GM19463 (cell line): Measurements from ENCODE around the gene TXN2.
A peak's percentile ranks its signal among the peaks of the same experiment; 100 is the strongest.
"Not testable (repeated sequence)": the region's sequence is repeated elsewhere in the genome, so short reads cannot be mapped to it uniquely, and the experiment has no call there.

Source experiments
- ATAC-seq: cut with Tn5 transposase; IDR thresholded peaks from one replicate; pipeline ENCODE4 v1.9.1; 2021; ENCODE audit warnings: mild to moderate bottlenecking, moderate library complexity; ENCODE audit not compliant: unreplicated experiment

TXN2 gene, protein sequence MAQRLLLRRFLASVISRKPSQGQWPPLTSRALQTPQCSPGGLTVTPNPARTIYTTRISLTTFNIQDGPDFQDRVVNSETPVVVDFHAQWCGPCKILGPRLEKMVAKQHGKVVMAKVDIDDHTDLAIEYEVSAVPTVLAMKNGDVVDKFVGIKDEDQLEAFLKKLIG

GRCh38 chr22:36481393-36482168 lies at the start of gene TXN2:
Gene TXN2 (minus strand): TSS chr22:36481640. CDS start chr22:36480837, 803 bp downstream.
- ATAC-seq: peak; percentile 87

DNA sequence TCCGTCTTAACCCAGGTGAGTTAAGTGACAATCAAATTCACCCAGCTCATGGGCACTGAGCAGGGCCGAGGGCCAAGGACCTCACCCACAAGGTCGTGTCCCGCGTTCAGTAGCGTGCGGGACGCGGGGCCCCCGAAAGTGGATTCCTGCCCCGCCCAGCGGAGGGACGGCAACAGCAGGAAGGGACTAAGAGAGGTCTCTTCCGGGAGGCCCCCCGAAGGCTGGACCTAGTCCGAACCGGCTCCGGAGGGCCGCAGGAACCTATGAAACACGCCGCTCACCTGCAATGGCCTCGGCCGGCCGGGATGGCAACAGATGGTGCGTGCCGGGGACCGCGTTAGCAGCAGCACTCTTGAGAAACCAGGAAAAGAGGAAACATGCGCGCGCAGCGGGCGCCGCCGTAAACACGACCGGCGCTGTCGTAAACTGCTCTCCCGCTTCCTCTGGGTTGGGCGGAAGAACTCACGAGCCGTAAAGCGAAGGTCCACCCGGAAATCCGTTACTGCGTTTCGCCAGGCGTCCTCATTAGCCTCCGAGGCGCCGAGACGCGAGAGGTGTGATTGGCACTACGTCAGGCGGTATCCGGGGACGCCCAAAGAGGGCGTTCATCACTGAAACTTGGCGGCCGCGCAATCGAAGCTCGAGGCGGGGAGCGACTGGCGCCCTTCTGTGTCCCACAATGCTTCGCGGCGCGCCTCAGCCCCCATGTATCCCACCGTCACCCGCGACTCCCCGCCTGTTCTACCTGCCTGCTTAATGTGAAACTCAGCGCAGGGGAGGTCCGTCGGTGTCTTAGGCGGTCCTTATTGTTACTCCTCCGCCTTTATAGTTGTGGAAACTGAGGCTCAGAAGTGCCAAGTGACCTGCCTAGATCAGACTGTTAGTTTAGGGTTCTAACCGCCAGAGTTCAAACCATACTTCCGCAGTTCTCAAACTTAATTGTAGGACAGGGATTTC lies 47.6 kb upstream of the TXN2 start, which contains the start of gene EIF3D:
Gene EIF3D, minus strand, starts transcription at position 372 of the 957 bp plus-strand sequence. CDS start 3,045 bp downstream, outside the sequence.
- ATAC-seq: peak; percentile 89

DNA sequence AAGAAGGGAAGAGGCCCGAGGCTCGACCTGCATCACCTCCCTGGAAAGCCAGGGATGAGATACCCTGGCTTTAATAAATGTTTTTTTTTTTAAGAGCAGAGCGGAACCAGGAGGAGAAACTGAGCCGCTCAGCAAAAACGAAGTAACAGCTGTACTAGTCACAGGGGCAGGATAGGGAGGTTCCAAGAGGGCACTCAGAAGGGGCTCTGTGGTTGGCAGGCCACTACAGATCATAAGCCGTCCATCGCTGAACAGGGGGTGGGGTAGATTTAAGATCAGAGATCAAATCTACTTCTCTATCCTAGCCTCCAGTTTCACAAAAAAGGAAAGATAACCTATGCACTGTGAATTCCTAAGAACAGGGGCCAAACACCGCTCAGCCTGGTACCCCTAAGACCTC lies 46.9 kb upstream of the TXN2 start:
- no peak for ATAC-seq

- ATAC-seq: no peak
Observed at GRCh38 chr22:36522662-36523061, 41.2 kb upstream of the TXN2 start.

DNA sequence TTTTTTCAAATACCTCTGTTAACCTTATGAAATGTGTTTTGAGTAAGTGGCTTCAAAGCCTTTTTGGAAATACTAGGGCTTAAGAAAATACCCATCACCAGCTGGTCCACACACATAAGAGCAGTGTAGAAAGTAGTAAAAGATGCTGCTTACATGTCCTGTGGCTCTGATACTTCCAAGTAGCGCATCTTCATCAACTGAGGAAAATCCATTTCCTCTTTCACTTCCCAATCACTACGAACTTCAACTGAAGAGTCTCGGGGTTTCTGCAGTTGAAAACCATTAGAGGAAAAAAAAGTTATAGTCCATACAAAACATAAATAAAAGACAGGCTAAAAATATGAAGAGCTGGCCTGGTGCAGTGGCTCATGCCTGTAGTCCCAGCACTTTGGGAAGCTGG lies 39.0 kb upstream of the TXN2 start:
- ATAC-seq: no peak

DNA sequence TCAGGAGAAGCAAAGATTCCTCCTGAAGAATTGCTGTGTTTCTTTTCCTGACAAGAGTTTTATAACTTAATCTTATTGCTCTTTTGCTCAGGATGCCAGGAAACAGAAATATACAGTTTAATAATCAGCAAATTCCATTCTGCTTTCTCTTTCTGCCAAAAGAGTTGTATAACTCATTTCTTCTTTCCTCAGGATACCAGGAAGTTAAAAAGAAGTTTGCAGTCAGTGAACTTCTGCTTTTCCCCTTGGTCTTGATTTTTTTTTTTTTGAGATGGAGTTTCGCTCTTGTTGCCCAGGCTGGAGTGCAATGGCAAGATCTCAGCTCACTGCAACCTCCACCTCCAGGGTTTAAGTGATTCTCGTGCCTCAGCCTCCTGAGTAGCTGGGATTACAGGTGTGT lies 38.5 kb upstream of the TXN2 start:
- not testable (repeated sequence) for ATAC-seq

DNA sequence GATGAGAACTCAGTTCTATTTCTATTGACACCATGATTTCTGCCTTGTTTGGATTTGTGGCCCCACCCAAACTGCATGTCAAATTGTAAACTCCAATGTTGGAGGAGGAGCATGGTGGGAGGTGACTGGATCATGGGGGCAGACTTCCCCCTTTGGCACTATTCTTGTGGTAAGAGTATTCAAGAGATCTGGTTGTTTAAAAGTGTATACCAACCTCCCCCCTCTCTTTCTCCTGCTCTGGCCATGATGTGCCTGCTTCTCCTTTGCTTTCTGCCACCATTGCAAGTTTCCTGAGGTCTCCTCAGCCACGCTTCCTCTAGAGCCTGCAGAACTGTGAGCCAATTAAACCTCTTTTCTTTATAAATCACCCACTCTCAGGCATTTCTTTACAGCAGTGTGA lies 33.3 kb upstream of the TXN2 start:
- ATAC-seq: no peak

DNA sequence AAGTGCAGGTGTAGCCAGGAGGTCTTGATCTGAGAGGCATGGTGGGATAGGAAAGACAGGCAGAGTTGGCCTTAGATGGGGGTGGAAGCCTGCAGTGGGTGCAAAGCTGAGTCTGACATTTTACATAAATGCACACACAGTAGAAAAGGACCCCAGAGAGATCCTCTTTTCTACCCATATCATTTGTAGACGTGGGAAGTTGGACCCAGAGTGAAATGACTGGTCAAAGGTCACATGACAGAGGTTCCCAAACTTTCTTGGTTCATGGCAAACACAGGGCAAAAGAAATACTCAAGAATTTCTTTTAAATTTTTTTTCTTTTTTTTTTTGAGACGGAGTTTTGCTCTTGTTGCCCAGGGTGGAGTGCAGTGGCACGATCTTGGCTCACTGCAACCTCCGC lies 31.6 kb upstream of the TXN2 start:
- no peak for ATAC-seq

DNA sequence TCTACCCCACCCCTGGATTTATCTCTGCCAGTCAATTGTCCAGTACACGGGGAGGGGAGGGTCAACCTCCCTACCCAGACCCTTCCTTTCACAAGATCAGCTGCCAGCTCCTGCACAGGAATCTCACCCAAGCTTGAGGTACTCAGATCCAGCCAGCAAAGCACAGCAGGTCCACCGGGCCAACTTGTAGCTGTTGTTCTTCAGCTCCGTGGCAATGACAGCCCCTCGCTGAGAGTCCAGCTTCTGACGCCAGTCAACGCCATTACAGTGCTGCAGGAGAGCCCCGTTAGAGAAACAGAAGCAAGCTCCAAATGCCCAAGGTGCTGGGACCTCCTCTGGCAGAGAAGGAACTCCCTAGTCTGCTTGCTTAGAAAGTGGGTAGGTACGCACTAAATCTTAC lies 30.9 kb upstream of the TXN2 start:
- ATAC-seq: no peak

DNA sequence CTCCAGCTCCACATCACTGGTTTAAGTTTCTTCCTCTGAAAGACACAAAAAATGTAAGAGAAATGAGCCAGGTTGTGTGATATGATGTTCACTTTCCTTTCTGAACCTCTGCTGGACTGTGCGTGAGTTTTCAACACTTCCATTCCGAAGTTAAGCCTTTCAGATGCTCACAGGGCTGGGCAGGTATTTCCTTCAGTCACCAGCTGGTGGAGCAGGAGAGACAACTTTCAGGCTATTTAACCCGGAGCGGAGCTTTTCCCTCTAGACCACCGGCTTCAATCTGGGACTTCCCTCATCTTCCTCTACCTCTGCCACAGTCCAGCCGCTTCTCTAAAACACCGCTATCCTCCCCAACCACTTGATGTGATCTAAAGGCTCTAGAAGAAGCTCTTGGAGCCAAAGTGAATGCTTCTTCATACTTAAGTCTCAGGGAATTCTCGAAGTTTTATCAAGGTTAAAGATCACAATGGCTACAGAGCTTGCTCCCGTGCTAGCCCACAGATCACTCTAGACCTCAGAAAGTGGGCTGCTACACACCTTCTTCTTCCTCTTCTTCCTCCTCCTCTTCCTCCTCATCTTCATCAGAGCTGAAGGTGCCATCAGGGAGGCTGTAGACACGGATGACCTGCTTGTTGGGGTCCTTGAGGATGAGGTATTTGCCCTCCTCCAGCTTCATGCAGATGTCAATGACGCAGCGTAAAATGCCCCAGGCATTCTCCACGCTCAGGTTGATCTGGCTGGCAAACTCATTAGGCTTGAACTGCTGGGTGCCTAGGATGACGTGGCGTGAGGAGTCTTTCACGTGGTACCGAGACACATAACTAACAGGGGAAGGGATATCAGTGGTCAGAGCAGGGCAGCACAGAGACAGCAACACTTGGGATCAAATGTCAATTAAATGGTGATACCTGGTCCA lies 29.8 kb upstream of the TXN2 start:
- no peak for ATAC-seq

DNA sequence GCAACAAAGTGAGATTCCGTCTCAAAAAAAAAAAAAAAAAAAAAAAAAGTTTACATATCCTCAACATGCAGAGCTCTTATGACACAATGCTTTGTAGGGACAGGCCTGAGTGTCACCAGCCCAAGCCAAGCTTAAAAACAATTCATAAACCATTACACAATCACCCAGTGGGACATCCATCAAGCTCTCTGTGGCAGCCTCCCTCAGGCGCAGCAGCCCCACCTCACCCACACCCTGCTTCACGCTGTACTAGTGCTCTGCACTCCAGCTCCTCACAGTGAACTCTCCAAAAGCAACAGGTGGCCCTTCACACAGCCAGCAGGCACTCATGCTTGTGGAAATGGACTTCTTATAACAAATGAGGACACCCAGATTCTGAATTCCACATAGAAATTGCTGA lies 28.9 kb upstream of the TXN2 start:
- no peak for ATAC-seq

DNA sequence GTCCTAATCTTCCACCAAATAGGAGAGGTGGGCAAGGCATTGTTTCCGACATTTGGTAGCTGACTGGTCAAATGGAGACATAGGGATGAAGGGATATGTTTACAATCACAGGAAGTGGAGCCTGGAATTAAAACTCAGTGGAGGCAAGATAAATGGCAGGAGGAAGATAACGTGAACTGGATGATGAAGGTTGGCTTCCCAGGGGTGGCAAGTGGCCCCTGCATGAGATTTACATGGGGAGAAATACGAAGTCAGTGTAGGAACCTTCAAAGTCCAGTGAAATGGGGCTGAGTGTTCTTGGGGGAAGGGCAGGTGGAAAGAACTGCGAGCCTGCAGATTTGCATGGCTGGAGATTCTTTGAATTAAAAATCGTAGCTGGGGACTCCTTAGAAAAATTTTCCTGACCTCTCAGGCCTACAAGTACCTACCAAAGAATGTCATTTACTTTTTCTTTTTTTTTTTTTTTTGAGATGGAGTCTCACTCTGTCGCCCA lies 26.1 kb upstream of the TXN2 start:
- no peak for ATAC-seq

GRCh38 chr22:36506637-36507517 lies 25.4 kb upstream of the TXN2 start, which contains the start of gene FOXRED2:
Gene FOXRED2 (minus strand): TSS chr22:36507040. CDS start chr22:36506422, 618 bp downstream.
- ATAC-seq: peak; percentile 92

DNA sequence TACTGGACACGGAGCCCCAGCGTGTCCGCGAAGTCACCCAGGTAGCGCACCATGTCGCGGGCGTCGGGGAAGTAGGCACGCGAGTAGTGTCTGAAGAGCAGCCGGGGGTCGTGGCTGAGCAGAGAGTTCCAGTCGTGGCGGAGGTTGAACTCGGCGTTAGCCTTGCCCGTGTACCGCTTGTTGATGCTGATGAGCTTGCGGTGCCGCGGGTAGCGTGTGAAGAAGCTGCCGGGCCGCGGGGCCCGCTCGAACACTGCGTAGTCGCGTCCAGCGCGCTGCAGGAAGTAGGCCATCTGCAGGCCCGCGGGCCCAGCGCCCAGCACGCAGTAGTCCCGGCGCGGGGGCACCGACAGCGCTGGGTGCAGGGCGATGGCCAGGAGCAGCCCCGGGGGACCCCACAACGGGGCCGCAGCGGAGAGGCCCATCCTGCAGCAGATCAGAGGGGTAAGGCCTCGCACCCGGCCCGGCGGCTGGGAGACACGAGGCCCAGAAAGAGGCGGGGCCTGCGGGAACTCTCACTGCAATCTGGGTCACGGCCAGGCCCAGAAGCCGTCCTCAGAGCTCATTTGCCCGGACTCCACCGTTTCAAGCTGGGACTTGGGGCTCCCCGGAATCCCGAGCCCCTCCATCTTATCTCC lies 24.7 kb upstream of the TXN2 start:
- no peak for ATAC-seq

- no peak for ATAC-seq
Observed at GRCh38 chr22:36497910-36498665, 16.6 kb upstream of the TXN2 start.

DNA sequence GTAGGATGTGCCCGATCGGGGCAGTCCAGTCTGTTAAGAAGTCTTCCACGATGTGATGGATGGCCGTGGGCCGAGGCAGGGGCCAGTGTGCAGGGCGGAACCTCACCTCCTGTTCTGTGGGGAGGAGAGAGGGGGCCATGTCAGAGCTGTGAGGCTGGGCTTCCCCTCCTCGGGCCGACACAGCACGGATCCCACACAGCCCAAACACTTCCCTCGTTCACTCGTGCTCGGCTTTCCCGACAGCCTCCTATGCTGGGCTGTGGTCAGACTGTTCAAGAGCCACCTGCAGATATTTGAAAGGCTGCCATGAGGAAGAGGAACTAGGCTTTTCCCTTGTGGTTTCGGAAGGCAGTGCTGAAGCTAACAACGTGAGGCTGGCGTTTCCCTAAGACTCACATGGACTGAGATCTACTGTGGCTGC lies 12.3 kb upstream of the TXN2 start:
- ATAC-seq: no peak

DNA sequence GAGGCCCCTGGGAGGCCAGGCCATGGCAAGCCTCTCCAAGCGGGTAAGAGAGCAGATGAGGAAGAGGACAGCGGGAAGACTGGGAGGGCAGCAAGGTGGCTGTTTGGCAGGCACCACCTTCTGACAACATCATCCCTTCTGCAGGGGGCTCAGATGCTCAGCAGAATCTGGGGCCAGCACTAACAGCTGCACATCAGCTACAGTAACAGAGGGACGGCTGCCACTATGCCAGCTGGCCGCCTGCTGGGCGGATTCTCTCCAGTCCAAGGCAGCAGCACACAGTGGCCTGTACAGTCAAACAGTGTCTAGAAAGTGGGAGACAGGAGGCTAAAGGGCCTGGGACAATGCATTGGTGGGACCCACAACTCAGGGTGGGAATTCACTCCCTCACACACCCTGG lies 10.7 kb upstream of the TXN2 start:
- ATAC-seq: no peak

DNA sequence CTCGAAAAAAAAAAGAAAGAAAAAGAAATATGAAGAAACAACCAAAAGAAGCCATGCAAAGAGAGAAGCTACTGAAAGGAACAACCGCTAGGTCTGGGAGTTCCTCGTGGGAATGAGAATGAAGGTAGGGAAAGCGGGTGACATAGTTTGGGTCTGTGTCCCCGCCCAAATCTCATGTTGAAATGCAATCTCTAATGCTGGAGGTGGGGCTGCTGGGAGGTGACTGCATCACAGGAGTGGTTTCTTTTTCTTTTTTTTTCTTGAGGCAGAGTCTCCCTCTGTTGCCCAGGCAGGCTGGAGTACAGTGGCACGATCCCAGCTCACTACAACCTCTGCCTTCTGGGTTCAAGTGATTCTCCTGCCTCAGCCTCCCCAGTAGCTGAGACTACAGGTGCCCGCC lies 9.7 kb upstream of the TXN2 start:
- ATAC-seq: no peak
